Activated T-helper 17 cell treated with anti-CD3 and anti-CD28 coated beads, Interleukin-2, amount 50 U/mL, for 72 hours (primary cell): ENCODE data around the gene OR5B17. TPM values are rescaled to one million over a fixed set of nuclear protein-coding genes. Genes with fewer than 3 reads are reported as not detected.

Experiments
- total RNA-seq, 2 donors: library from RNA; stranded (reverse); gene quantifications; one replicate each; pipeline ENCODE4 v1.2.3, GENCODE V29; 2022

Gene OR5B17
- total RNA-seq, 2 donors from 2014 or later, result not detected

Other genes with a start within 250 kb of the OR5B17 start
- gene OR9I1, start 233.5 kb downstream of the OR5B17 start, total RNA-seq, result not detected
- gene OR9Q2, start 170.0 kb downstream of the OR5B17 start, total RNA-seq, result under 1 TPM; 0.06 to 0.29 TPM
- gene OR1S2, start 154.9 kb downstream of the OR5B17 start, total RNA-seq, result not detected
- not detected for gene OR1S1, start 146.3 kb downstream of the OR5B17 start, total RNA-seq
- gene OR10Q1, start 130.2 kb downstream of the OR5B17 start, total RNA-seq, result not detected
- gene OR10W1, start 90.8 kb downstream of the OR5B17 start, total RNA-seq, result not detected
- gene OR5B3, start 47.8 kb upstream of the OR5B17 start, total RNA-seq, result not detected
- gene OR5B2, start 69.1 kb upstream of the OR5B17 start, total RNA-seq, result under 1 TPM in 1 of 2 donors, not detected in 1; 0.45 TPM
- under 1 TPM in 1 of 2 donors, not detected in 1; 0.53 TPM for gene OR5B12, start 83.2 kb upstream of the OR5B17 start, total RNA-seq
- 1 to 10 TPM; 2.9 to 3.6 TPM for gene OR5B21, start 149.0 kb upstream of the OR5B17 start, total RNA-seq
- 100 to 1,000 TPM; 234 to 320 TPM for gene LPXN, start 216.8 kb upstream of the OR5B17 start, total RNA-seq
- 10 to 100 TPM; 45.7 to 47.4 TPM for gene ZFP91, start 220.0 kb upstream of the OR5B17 start, total RNA-seq